GM12874 (cell line): ENCODE data around the gene CPEB4.

Experiments
- CTCF ChIP-seq: IDR thresholded peaks from 2 replicates; pipeline ENCODE4 v1.5.1; 2011; ENCODE audit warnings: low read depth, mild to moderate bottlenecking, control low read depth, low read length, moderate library complexity; ENCODE audit not compliant: insufficient read depth

The CPEB4 gene

GRCh38 chr5:173862047-173862477 lies 26.1 kb upstream of the CPEB4 start:
- no peak for TF ChIP-seq CTCF

- TF ChIP-seq CTCF, result no peak
These were observed 24.8 kb upstream of the CPEB4 start for GRCh38 chr5:173863359-173863758.

GRCh38 chr5:173864126-173865050 lies 23.8 kb upstream of the CPEB4 start:
- no peak for TF ChIP-seq CTCF

- TF ChIP-seq CTCF, result no peak
These were observed 21.8 kb upstream of the CPEB4 start for GRCh38 chr5:173866243-173866857.

- TF ChIP-seq CTCF, result no peak
These were observed 21.1 kb upstream of the CPEB4 start for GRCh38 chr5:173866858-173867679.

- no peak for TF ChIP-seq CTCF
These were observed 19.9 kb upstream of the CPEB4 start for GRCh38 chr5:173868096-173868880.

- no peak for TF ChIP-seq CTCF
These were observed 18.8 kb upstream of the CPEB4 start for GRCh38 chr5:173869316-173869715.
